A673 (cell line): Measurements from ENCODE around the gene LRRC3B.

Experiments
- CTCF ChIP-seq: fragments of 300-800, 200-600 bp; sonication (generic); conservative IDR thresholded peaks from 2 replicates; pipeline ENCODE4 v1.5.1; 2017; ENCODE audit warnings: low read depth, mild to moderate bottlenecking, antibody characterized with exemption, low read length, moderate library complexity, mixed read lengths
- EZH2 ChIP-seq: fragments of 200-600 bp; sonication (generic); IDR thresholded peaks from 2 replicates; pipeline ENCODE4 v1.6.1; 2017; ENCODE audit warnings: borderline replicate concordance, low read depth, mild to moderate bottlenecking, mixed read lengths, antibody characterized with exemption, low read length; ENCODE audit not compliant: poor library complexity, severe bottlenecking

GRCh38 chr3:26757978-26758377, 135.4 kb downstream of the LRRC3B start:
- no peak for TF ChIP-seq CTCF
- no peak for TF ChIP-seq EZH2
